Liver (tissue), 3 donors: ENCODE data around the gene CELSR2.

ENCODE experiments used
- FOXA1 ChIP-seq: IDR thresholded peaks from 2 replicates; pipeline ENCODE4 v1.6.1; 2016; ENCODE audit warnings: antibody characterized with exemption
- HNF4G ChIP-seq: IDR thresholded peaks from 2 replicates; pipeline ENCODE4 v1.6.1; 2016; ENCODE audit warnings: antibody characterized with exemption
- TAF1 ChIP-seq: conservative IDR thresholded peaks from 2 replicates; pipeline ENCODE4 v1.6.1; 2016; ENCODE audit warnings: antibody characterized with exemption, mild to moderate bottlenecking
- YY1 ChIP-seq: IDR thresholded peaks from 2 replicates; pipeline ENCODE4 v1.6.1; 2016; ENCODE audit warnings: antibody characterized with exemption, mild to moderate bottlenecking
- TF ChIP-seq, protein P1 (sequence below): fragments of 150-350 bp; IDR thresholded peaks from 2 replicates; pipeline ENCODE4 v1.5.1; 2017; ENCODE audit warnings: improper control_type of control experiment, low read depth, low read length; ENCODE audit not compliant: missing input control
- TF ChIP-seq, protein P2 (sequence below): IDR thresholded peaks from 2 replicates; pipeline ENCODE4 v1.6.1; 2016; ENCODE audit warnings: antibody characterized with exemption
- TF ChIP-seq, protein P3 (sequence below): IDR thresholded peaks from 2 replicates; pipeline ENCODE4 v1.6.1; 2016; ENCODE audit warnings: antibody characterized with exemption
- donor health status: healthy.
- donor health status: healthy.

DNA sequence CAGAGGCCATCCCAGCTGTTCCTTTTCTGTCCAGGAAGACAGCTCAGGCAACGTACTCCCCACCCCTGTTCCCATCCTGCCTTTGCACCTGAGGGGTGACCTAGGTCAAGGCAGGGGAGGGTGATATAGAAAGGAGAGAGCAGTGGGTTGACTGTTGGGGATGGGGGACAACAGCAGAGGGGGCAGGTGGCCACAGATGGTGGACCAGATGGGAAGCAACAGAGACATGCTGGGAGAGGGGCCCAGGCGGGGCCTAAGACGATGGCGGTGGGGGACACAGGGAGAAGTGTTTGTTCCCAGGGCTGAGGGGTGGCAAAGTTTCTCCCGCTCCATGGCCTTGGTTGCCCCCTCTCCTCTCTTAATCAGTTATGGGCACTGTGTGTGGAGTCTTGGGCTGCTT lies 6.3 kb downstream of the CELSR2 start:
- TF ChIP-seq TAF1: no peak
- TF ChIP-seq, protein P1, sequence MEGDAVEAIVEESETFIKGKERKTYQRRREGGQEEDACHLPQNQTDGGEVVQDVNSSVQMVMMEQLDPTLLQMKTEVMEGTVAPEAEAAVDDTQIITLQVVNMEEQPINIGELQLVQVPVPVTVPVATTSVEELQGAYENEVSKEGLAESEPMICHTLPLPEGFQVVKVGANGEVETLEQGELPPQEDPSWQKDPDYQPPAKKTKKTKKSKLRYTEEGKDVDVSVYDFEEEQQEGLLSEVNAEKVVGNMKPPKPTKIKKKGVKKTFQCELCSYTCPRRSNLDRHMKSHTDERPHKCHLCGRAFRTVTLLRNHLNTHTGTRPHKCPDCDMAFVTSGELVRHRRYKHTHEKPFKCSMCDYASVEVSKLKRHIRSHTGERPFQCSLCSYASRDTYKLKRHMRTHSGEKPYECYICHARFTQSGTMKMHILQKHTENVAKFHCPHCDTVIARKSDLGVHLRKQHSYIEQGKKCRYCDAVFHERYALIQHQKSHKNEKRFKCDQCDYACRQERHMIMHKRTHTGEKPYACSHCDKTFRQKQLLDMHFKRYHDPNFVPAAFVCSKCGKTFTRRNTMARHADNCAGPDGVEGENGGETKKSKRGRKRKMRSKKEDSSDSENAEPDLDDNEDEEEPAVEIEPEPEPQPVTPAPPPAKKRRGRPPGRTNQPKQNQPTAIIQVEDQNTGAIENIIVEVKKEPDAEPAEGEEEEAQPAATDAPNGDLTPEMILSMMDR: no peak
- TF ChIP-seq, protein P2, sequence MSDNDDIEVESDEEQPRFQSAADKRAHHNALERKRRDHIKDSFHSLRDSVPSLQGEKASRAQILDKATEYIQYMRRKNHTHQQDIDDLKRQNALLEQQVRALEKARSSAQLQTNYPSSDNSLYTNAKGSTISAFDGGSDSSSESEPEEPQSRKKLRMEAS: no peak
- TF ChIP-seq FOXA1: no peak
- TF ChIP-seq HNF4G: no peak
- no peak for TF ChIP-seq YY1
- TF ChIP-seq, protein P3, sequence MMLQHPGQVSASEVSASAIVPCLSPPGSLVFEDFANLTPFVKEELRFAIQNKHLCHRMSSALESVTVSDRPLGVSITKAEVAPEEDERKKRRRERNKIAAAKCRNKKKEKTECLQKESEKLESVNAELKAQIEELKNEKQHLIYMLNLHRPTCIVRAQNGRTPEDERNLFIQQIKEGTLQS: no peak
